OCI-LY7 (cell line): ENCODE data around the gene CACNA2D1. TPM values are rescaled to one million over a fixed set of nuclear protein-coding genes. Genes with fewer than 3 reads are reported as not detected.

Experiments
- BruUV-seq: library from RNA; stranded (reverse); fragments of 400-500 nt; replicated peaks from 2 replicates; lab custom pipeline; 2021; lab: Mats Ljungman, UMichigan
- CTCF ChIA-PET: fragments of 300-600 bp; sonication (Branson Sonifier 250); formaldehyde crosslinking; loops from one replicate; lab custom pipeline; 2022; ENCODE audit warnings: antibody characterized with exemption; ENCODE audit not compliant: unreplicated experiment; lab: Charles Lee
- POLR2A ChIA-PET: fragments of 300-600 bp; sonication (Branson Sonifier 250); formaldehyde crosslinking; loops from one replicate; lab custom pipeline; 2022; ENCODE audit warnings: antibody characterized with exemption; lab: Charles Lee
- DNase-seq: peaks from one replicate; pipeline ENCODE4 v3.0.0-alpha.2; 2015; ENCODE audit warnings: low spot score
- H2AFZ ChIP-seq: fragments of 200-600 bp; sonication (generic), shearing (Covaris generic); 2 replicates; pipeline ENCODE4 v1.6.1; 2014; ENCODE audit warnings: mild to moderate bottlenecking, antibody characterized with exemption, low read length, moderate library complexity
- H3K27ac ChIP-seq: fragments of 200-600 bp; sonication (generic); 2 replicates; pipeline ENCODE4 v1.5.1; 2014; ENCODE audit warnings: mixed run types, low read depth, mild to moderate bottlenecking, moderate library complexity, low read length, inconsistent platforms; ENCODE audit not compliant: poor library complexity, severe bottlenecking
- H3K36me3 ChIP-seq: fragments of 200-600 bp; sonication (generic); 2 replicates; pipeline ENCODE4 v1.6.1; 2014; ENCODE audit warnings: mild to moderate bottlenecking, antibody characterized with exemption, low read length, moderate library complexity, mixed read lengths; ENCODE audit not compliant: insufficient read depth
- H3K4me1 ChIP-seq: fragments of 200-600 bp; sonication (generic); 2 replicates; pipeline ENCODE4 v1.5.1; 2014; ENCODE audit warnings: mild to moderate bottlenecking, low read length; ENCODE audit not compliant: insufficient read depth, poor library complexity, severe bottlenecking
- H3K4me2 ChIP-seq: fragments of 200-600 bp; sonication (generic); 2 replicates; pipeline ENCODE4 v1.6.1; 2014; ENCODE audit warnings: mild to moderate bottlenecking, low read length
- H3K4me3 ChIP-seq: fragments of 200-600 bp; sonication (generic); 2 replicates; pipeline ENCODE4 v1.5.1; 2014; ENCODE audit warnings: mild to moderate bottlenecking, low read depth, low read length; ENCODE audit not compliant: poor library complexity, severe bottlenecking
- H3K79me2 ChIP-seq: fragments of 200-600 bp; sonication (generic); 2 replicates; pipeline ENCODE4 v1.6.1; 2016; ENCODE audit warnings: low read depth, mild to moderate bottlenecking, low read length, moderate library complexity, mixed read lengths; ENCODE audit not compliant: insufficient read depth
- H3K9me2 ChIP-seq: fragments of 200-600 bp; sonication (generic); 2 replicates; pipeline ENCODE4 v1.6.1; 2016; ENCODE audit warnings: mild to moderate bottlenecking, low read length, mixed read lengths; ENCODE audit not compliant: insufficient read depth
- H3K9me3 ChIP-seq: fragments of 200-600 bp; sonication (generic); 2 replicates; pipeline ENCODE4 v1.6.1; 2014; ENCODE audit warnings: mild to moderate bottlenecking, mixed run types, low read length, mixed read lengths
- H4K20me1 ChIP-seq: fragments of 200-600 bp; sonication (generic); 2 replicates; pipeline ENCODE4 v1.6.1; 2014; ENCODE audit warnings: mild to moderate bottlenecking, antibody characterized with exemption, low read length, moderate library complexity, mixed read lengths; ENCODE audit not compliant: insufficient read depth
- CTCF ChIP-seq: fragments of 200-600 bp; sonication (generic); conservative IDR thresholded peaks from 2 replicates; pipeline ENCODE4 v1.5.1; 2014; ENCODE audit warnings: mild to moderate bottlenecking, antibody characterized with exemption, low read length, moderate library complexity, mixed read lengths
- EZH2phosphoT487 ChIP-seq: fragments of 200-600 bp; sonication (generic); IDR thresholded peaks from 2 replicates; pipeline ENCODE4 v1.6.1; 2018; ENCODE audit warnings: low read depth, borderline replicate concordance, mild to moderate bottlenecking, mixed run types, antibody characterized with exemption, low read length, moderate library complexity, mixed read lengths
- intact Hi-C: fragments of 100-400 bp; cut with micrococcal nuclease; formaldehyde crosslinking; loops from one replicate; pipeline ENCODE4 v1.10.0; 2022; ENCODE audit not compliant: unreplicated experiment
- total RNA-seq, 2 experiments: library from RNA; depleted of rRNA in 1 of 2; stranded (reverse); fragments of >200 nt in 1 of 2; shearing (Covaris generic) in 1 of 2; gene quantifications; 2 replicates each; pipeline ENCODE4 v1.2.3, GENCODE V29; 2014 to 2022

CACNA2D1 gene
- total RNA-seq, 2 experiments from 2014 or later: not detected

GRCh38 chr7:82331234-82331633 is 112.3 kb downstream of the CACNA2D1 start:
- H3K4me1 ChIP-seq: no peaks in the 10 kb centered on the region
- POLR2A ChIA-PET: no interaction called here
- BruUV-seq: no TSS peak

GRCh38 chr7:82330706-82331215 is 112.8 kb downstream of the CACNA2D1 start:
- H3K4me2 ChIP-seq: no peak overlapping the region
- no peak overlapping the region for H3K27ac ChIP-seq
- no peak overlapping the region for H3K4me3 ChIP-seq
- no peaks in the 10 kb centered on the region for H3K36me3 ChIP-seq
- ChIA-PET POLR2A (interaction anchor here (0.6 to 1.4 kb wide), 2 partner anchors 19 to 854 kb away, joined by 3 to 5 read pairs; no protein-coding TSS in a partner anchor), CTCF (no interaction called here)
- intact Hi-C loops: no loop called here
- BruUV-seq: no TSS peak
- no peaks in the 10 kb centered on the region for H4K20me1 ChIP-seq
- H3K9me3 ChIP-seq: no peaks in the 10 kb centered on the region
- no peaks in the 10 kb centered on the region for H3K9me2 ChIP-seq
- DNase-seq: no peak
- TF ChIP-seq EZH2phosphoT487 (no peak), CTCF (no peak)
- H3K4me1 ChIP-seq: no peaks in the 10 kb centered on the region
- H3K79me2 ChIP-seq: no peaks in the 10 kb centered on the region
- no peak overlapping the region for H2AFZ ChIP-seq

More at GRCh38 chr7:82331234-82331633, 112.3 kb downstream of the CACNA2D1 start:
- no peaks in the 10 kb centered on the region for H4K20me1 ChIP-seq
- CTCF ChIA-PET: no interaction called here
- DNase-seq: no peak
- H3K27ac ChIP-seq: no peak overlapping the region
- no peak overlapping the region for H3K4me2 ChIP-seq
- H2AFZ ChIP-seq: no peak overlapping the region
- intact Hi-C loops: no loop called here
- TF ChIP-seq CTCF (no peak), EZH2phosphoT487 (no peak)
- no peak overlapping the region for H3K4me3 ChIP-seq
- no peaks in the 10 kb centered on the region for H3K9me2 ChIP-seq
- H3K9me3 ChIP-seq: no peaks in the 10 kb centered on the region
- no peaks in the 10 kb centered on the region for H3K36me3 ChIP-seq
- no peaks in the 10 kb centered on the region for H3K79me2 ChIP-seq

- Histone ChIP-seq H3K27ac (no peak overlapping the region), H3K36me3 (no peaks in the 10 kb centered on the region), H3K4me2 (no peak overlapping the region), H3K4me3 (no peak overlapping the region), H2AFZ (no peak overlapping the region), H3K9me2 (no peaks in the 10 kb centered on the region), H4K20me1 (no peaks in the 10 kb centered on the region), H3K9me3 (no peaks in the 10 kb centered on the region), H3K4me1 (no peaks in the 10 kb centered on the region), H3K79me2 (no peaks in the 10 kb centered on the region)
- intact Hi-C loops: no loop called here
- TF ChIP-seq CTCF (no peak), EZH2phosphoT487 (no peak)
- CTCF ChIA-PET: no interaction called here
- no peak for DNase-seq
- POLR2A ChIA-PET: no interaction called here
- no TSS peak for BruUV-seq
Observed at GRCh38 chr7:82327898-82328297, 115.7 kb downstream of the CACNA2D1 start.
